Anterior cingulate cortex (tissue), 58 donors: Measurements from ENCODE around the gene AFF1.

Experiments
- DNase-seq, 58 donors: peaks; one replicate each; lab custom pipeline; 2025; lab: John Stamatoyannopoulos, UW

AFF1 gene

GRCh38 chr4:86947501-86948120 is 12.8 kb downstream of the AFF1 start:
- DNase-seq: no peak

- no peak for DNase-seq
These were observed 13.5 kb downstream of the AFF1 start for GRCh38 chr4:86948276-86948675.

GRCh38 chr4:86950831-86951525 is 16.2 kb downstream of the AFF1 start:
- no peak for DNase-seq

- no peak for DNase-seq
These were observed 21.2 kb downstream of the AFF1 start for GRCh38 chr4:86955888-86956451.

GRCh38 chr4:86957215-86957614 is 22.4 kb downstream of the AFF1 start:
- DNase-seq: no peak

- no peak for DNase-seq
These were observed 25.0 kb downstream of the AFF1 start for GRCh38 chr4:86959588-86960500.

GRCh38 chr4:86960557-86960961 is 25.7 kb downstream of the AFF1 start:
- DNase-seq: no peak

- no peak for DNase-seq
These were observed 26.3 kb downstream of the AFF1 start for GRCh38 chr4:86961116-86961515.

GRCh38 chr4:86961605-86962295 is 26.9 kb downstream of the AFF1 start:
- no peak for DNase-seq

- DNase-seq: no peak
These were observed 28.9 kb downstream of the AFF1 start for GRCh38 chr4:86963697-86964096.

GRCh38 chr4:86965019-86965976 is 30.5 kb downstream of the AFF1 start:
- DNase-seq: no peak

GRCh38 chr4:86967073-86967472 is 32.3 kb downstream of the AFF1 start:
- no peak for DNase-seq

GRCh38 chr4:86967798-86968197 is 33.0 kb downstream of the AFF1 start:
- DNase-seq: no peak

- DNase-seq: no peak
These were observed 33.7 kb downstream of the AFF1 start for GRCh38 chr4:86968547-86968946.

- DNase-seq: no peak
These were observed 35.9 kb downstream of the AFF1 start for GRCh38 chr4:86970447-86971354.

GRCh38 chr4:86971355-86971683 is 36.5 kb downstream of the AFF1 start:
- no peak for DNase-seq

- no peak for DNase-seq
These were observed 38.2 kb downstream of the AFF1 start for GRCh38 chr4:86972997-86973396.

- DNase-seq: no peak
These were observed 38.9 kb downstream of the AFF1 start for GRCh38 chr4:86973668-86974067.
